GM12878 (cell line): Measurements from ENCODE around the gene FAM237B. TPM values are rescaled to one million over a fixed set of nuclear protein-coding genes. Genes with fewer than 3 reads are reported as not detected.

ENCODE experiments used
- ATAC-seq: fragments of 200-7000 bp; cut with Tn5 transposase; 3 replicates; pipeline ENCODE4 v1.9.1; 2020; ENCODE audit warnings: mild to moderate bottlenecking, moderate library complexity
- BruUV-seq: library from RNA; stranded (reverse); fragments of 400-500 nt; replicated peaks from 2 replicates; lab custom pipeline; 2021; lab: Mats Ljungman, UMichigan
- CTCF ChIA-PET: fragments of 300-600 bp; sonication (Branson Sonifier 250); formaldehyde crosslinking; extraction: SDS; loops from one replicate; lab custom pipeline; 2021; ENCODE audit warnings: inconsistent platforms; lab: Yijun Ruan, JAX
- POLR2A ChIA-PET: fragments of 350-600 bp; formaldehyde crosslinking; extraction: SDS; loops from one replicate; lab custom pipeline; 2021; ENCODE audit warnings: inconsistent platforms; lab: Charles Lee
- RAD21 ChIA-PET: fragments of 300-600 bp; sonication (Branson Sonifier 250); formaldehyde crosslinking; loops from one replicate; lab custom pipeline; 2023; ENCODE audit warnings: antibody characterized with exemption; ENCODE audit not compliant: unreplicated experiment; lab: Charles Lee
- SMC1A ChIA-PET: fragments of 300-600 bp; sonication (Branson Sonifier 250); formaldehyde crosslinking; loops from one replicate; lab custom pipeline; 2023; ENCODE audit not compliant: unreplicated experiment, uncharacterized antibody; lab: Charles Lee
- DNase-seq: peaks from one replicate; pipeline ENCODE4 v3.0.0-alpha.2; 2011; ENCODE audit warnings: low read depth, low spot score
- FAIRE-seq: peaks from 3 replicates; lab custom pipeline; 2011; peaks lifted over from hg19 to GRCh38; lab: Jason Lieb, UNC
- H2AFZ ChIP-seq: 2 replicates; pipeline ENCODE4 v1.6.0; 2011; ENCODE audit warnings: low read depth, low read length, control low read depth; ENCODE audit not compliant: control insufficient read depth
- H3K27ac ChIP-seq: 2 replicates; pipeline ENCODE4 v1.5.1; 2011; ENCODE audit warnings: control low read depth; ENCODE audit not compliant: control insufficient read depth, insufficient read depth
- H3K27me3 ChIP-seq, 2 experiments: replicated peaks in 1 of 2; 2 replicates each; pipeline versions ENCODE4 v1.6.0 to v1.6.1; 2011; ENCODE audit warnings: low read length in 1 of 2; ENCODE audit not compliant: control insufficient read depth in 2 of 2, insufficient read depth in 2 of 2
- H3K36me3 ChIP-seq, 2 experiments: 2 replicates each; pipeline ENCODE4 v1.5.1; 2011; ENCODE audit warnings: low read length in 1 of 2; ENCODE audit not compliant: control insufficient read depth in 2 of 2, insufficient read depth in 2 of 2
- H3K4me1 ChIP-seq: 2 replicates; pipeline ENCODE4 v1.6.1; 2011; ENCODE audit warnings: mild to moderate bottlenecking, low read length, moderate library complexity, mixed read lengths; ENCODE audit not compliant: control insufficient read depth, insufficient read depth
- H3K4me2 ChIP-seq: 2 replicates; pipeline ENCODE4 v1.6.0; 2011; ENCODE audit warnings: control low read depth; ENCODE audit not compliant: control insufficient read depth, insufficient read depth
- H3K4me3 ChIP-seq: fragments of 200-600 bp; sonication (generic); 2 replicates; pipeline ENCODE4 v1.5.1; 2016
- H3K79me2 ChIP-seq: 2 replicates; pipeline ENCODE4 v1.6.0; 2011; ENCODE audit warnings: low read length; ENCODE audit not compliant: control insufficient read depth, insufficient read depth
- H3K9ac ChIP-seq: 2 replicates; pipeline ENCODE4 v1.8.0; 2011; ENCODE audit warnings: low read length, control low read depth, mixed read lengths; ENCODE audit not compliant: control insufficient read depth, insufficient read depth
- H3K9me3 ChIP-seq: replicated peaks from 3 replicates; pipeline ENCODE4 v1.5.1; 2011; ENCODE audit warnings: mild to moderate bottlenecking, low read length; ENCODE audit not compliant: control insufficient read depth, insufficient read depth
- H4K20me1 ChIP-seq: 2 replicates; pipeline ENCODE4 v1.6.0; 2011; ENCODE audit not compliant: control insufficient read depth, insufficient read depth
- BCLAF1 ChIP-seq: fragments of 450-650 bp; IDR thresholded peaks from 2 replicates; pipeline ENCODE4 v1.6.1; 2017; ENCODE audit warnings: antibody characterized with exemption, mild to moderate bottlenecking, moderate library complexity
- CEBPB ChIP-seq, 2 experiments: fragments of 150-350 bp in 1 of 2; IDR thresholded peaks; 2 replicates each; pipeline ENCODE4 v1.6.1; 2012 to 2014; ENCODE audit warnings: low read depth in 2 of 2, low read length in 2 of 2, borderline replicate concordance in 1 of 2, inconsistent platforms in 1 of 2
- CTCF ChIP-seq, 3 experiments: IDR thresholded peaks in 2 of 3; conservative IDR thresholded peaks in 1 of 3; 2 replicates each; pipeline ENCODE4 v1.5.1; 2011; ENCODE audit warnings: low read depth in 3 of 3, low read length in 3 of 3, mild to moderate bottlenecking in 3 of 3, control low read depth in 2 of 3, moderate library complexity in 2 of 3, inconsistent platforms in 1 of 3, mixed read lengths in 1 of 3; ENCODE audit not compliant: control insufficient read depth in 2 of 3, insufficient read depth in 1 of 3; ENCODE audit errors: extremely low read depth in 1 of 3
- ETV6 ChIP-seq, 2 experiments: fragments of 450-650 bp in 1 of 2; IDR thresholded peaks in 1 of 2; conservative IDR thresholded peaks in 1 of 2; 2 replicates each; pipeline ENCODE4 v1.6.1; 2014; ENCODE audit warnings: antibody characterized with exemption in 1 of 2, borderline replicate concordance in 1 of 2, low read depth in 1 of 2, mild to moderate bottlenecking in 1 of 2, moderate library complexity in 1 of 2
- FOS ChIP-seq: IDR thresholded peaks from 3 replicates; pipeline ENCODE4 v1.6.1; 2011; ENCODE audit warnings: borderline replicate concordance; ENCODE audit not compliant: insufficient read length; ENCODE audit errors: extremely low read depth
- NFYB ChIP-seq: IDR thresholded peaks from 2 replicates; pipeline ENCODE4 v1.6.1; 2011; ENCODE audit warnings: low read depth, mild to moderate bottlenecking, low read length, improper control_type of control experiment, moderate library complexity; ENCODE audit not compliant: insufficient read depth
- SREBF2 ChIP-seq: IDR thresholded peaks from 2 replicates; pipeline ENCODE4 v1.6.1; 2012; ENCODE audit warnings: mild to moderate bottlenecking, low read length
- TARDBP ChIP-seq: IDR thresholded peaks from 2 replicates; pipeline ENCODE4 v1.6.1; 2016; ENCODE audit warnings: borderline replicate concordance
- YY1 ChIP-seq: IDR thresholded peaks from 2 replicates; pipeline ENCODE4 v1.6.1; 2011; ENCODE audit warnings: low read depth, mild to moderate bottlenecking, low read length
- ZNF24 ChIP-seq: fragments of 450-650 bp; IDR thresholded peaks from 2 replicates; pipeline ENCODE4 v1.6.1; 2017; ENCODE audit warnings: antibody characterized with exemption, mild to moderate bottlenecking
- WGBS: methylation state at CpG from one replicate; pipeline ENCODE4 v1.1.6; 2016; ENCODE audit warnings: low lambda C conversion rate; ENCODE audit not compliant: insufficient replicate concordance, insufficient coverage; ENCODE audit errors: missing lambda C conversion rate; 5-methylcytosine and 5-hydroxymethylcytosine counted together
- in situ Hi-C: fragments of 300-500 bp; cut with MboI; formaldehyde crosslinking; loops from 9 replicates; pipeline ENCODE4 v1.14.3; 2018; ENCODE audit warnings: mixed read lengths
- intact Hi-C: fragments of 100-400 bp; cut with micrococcal nuclease; formaldehyde crosslinking; loops from one replicate; pipeline ENCODE4 v1.14.2; 2022; ENCODE audit not compliant: unreplicated experiment
- polyA plus RNA-seq, 11 experiments: library from polyadenylated mRNA; depleted of rRNA in 4 of 11; unstranded in 6 of 11; stranded (reverse) in 5 of 11; fragments of >200 nt; fragmentation: Nextera tagmentation in 4 of 11; fragmentation: Illumina TruSeq in 1 of 11; extraction: Ambion mirVana in 4 of 11; extraction: Trizol in 1 of 11; gene quantifications; 1 replicate in 1 of 11; 2 replicates in 10 of 11; pipeline versions ENCODE4 v1.2.1 to v1.2.3, GENCODE V29; 2011 to 2016; ENCODE audit warnings: inconsistent platforms in 2 of 11, missing spikeins in 2 of 11, low read depth in 1 of 11
- total RNA-seq, 4 experiments: library from RNA; depleted of rRNA in 3 of 4; stranded (reverse); fragments of >200 nt in 3 of 4; fragmentation: Illumina TruSeq in 1 of 4; extraction: Trizol in 1 of 4; gene quantifications; 2 replicates each; pipeline versions ENCODE4 v1.2.1 to v1.2.3, GENCODE V29; 2013 to 2021
- TF ChIP-seq, protein P1 (sequence below): fragments of 450-650 bp; IDR thresholded peaks from 2 replicates; pipeline ENCODE4 v1.6.1; 2017; ENCODE audit warnings: mild to moderate bottlenecking, moderate library complexity

The FAM237B gene
- total and polyA plus RNA-seq, 10 of the 15 experiments (the other 5 are each of a cell fraction or from before 2014, with no cell fraction given), result not detected

GRCh38 chr7:90320014-90320413, 1.1 kb downstream of the FAM237B start:
- no peak for FAIRE-seq
- intact Hi-C loops (no loop called here), in situ Hi-C loops (no loop called here)
- Histone ChIP-seq H3K4me2 (no peak overlapping the region), H3K36me3 (no peaks in the 10 kb centered on the region), H4K20me1 (no peaks in the 10 kb centered on the region), H3K4me3 (no peak overlapping the region), H2AFZ (no peak overlapping the region), H3K27me3 (peaks cover 10 to 16% of the 10 kb centered on the region in 2 experiments; a peak in 3 of 4 replicates), H3K27ac (no peak overlapping the region)
- RAD21 ChIA-PET, result no interaction called here
- POLR2A ChIA-PET, result no interaction called here
- BruUV-seq, result no TSS peak
- no peak for TF ChIP-seq BCLAF1
- TF ChIP-seq YY1, result no peak
- TF ChIP-seq ZNF24, result no peak
- TF ChIP-seq, protein P1, sequence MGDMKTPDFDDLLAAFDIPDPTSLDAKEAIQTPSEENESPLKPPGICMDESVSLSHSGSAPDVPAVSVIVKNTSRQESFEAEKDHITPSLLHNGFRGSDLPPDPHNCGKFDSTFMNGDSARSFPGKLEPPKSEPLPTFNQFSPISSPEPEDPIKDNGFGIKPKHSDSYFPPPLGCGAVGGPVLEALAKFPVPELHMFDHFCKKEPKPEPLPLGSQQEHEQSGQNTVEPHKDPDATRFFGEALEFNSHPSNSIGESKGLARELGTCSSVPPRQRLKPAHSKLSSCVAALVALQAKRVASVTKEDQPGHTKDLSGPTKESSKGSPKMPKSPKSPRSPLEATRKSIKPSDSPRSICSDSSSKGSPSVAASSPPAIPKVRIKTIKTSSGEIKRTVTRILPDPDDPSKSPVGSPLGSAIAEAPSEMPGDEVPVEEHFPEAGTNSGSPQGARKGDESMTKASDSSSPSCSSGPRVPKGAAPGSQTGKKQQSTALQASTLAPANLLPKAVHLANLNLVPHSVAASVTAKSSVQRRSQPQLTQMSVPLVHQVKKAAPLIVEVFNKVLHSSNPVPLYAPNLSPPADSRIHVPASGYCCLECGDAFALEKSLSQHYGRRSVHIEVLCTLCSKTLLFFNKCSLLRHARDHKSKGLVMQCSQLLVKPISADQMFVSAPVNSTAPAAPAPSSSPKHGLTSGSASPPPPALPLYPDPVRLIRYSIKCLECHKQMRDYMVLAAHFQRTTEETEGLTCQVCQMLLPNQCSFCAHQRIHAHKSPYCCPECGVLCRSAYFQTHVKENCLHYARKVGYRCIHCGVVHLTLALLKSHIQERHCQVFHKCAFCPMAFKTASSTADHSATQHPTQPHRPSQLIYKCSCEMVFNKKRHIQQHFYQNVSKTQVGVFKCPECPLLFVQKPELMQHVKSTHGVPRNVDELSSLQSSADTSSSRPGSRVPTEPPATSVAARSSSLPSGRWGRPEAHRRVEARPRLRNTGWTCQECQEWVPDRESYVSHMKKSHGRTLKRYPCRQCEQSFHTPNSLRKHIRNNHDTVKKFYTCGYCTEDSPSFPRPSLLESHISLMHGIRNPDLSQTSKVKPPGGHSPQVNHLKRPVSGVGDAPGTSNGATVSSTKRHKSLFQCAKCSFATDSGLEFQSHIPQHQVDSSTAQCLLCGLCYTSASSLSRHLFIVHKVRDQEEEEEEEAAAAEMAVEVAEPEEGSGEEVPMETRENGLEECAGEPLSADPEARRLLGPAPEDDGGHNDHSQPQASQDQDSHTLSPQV, result no peak
- no peak for TF ChIP-seq ETV6 (conservative IDR thresholded peaks at IDR 0.05 in 1 of 2, IDR thresholded peaks at IDR 0.05 in 1 of 2; ENCODE audit: borderline replicate concordance in 1 of 2, low read depth in 1 of 2)
- TF ChIP-seq FOS, result no peak
- TF ChIP-seq TARDBP, result no peak
- no peak for TF ChIP-seq SREBF2
- no peak for TF ChIP-seq CEBPB (IDR thresholded peaks at IDR 0.05; ENCODE audit: borderline replicate concordance in 1 of 2, low read depth in 2 of 2, low read length in 2 of 2)
- TF ChIP-seq NFYB, result no peak
- TF ChIP-seq CTCF (IDR thresholded peaks at IDR 0.05 in 2 of 3, conservative IDR thresholded peaks at IDR 0.05 in 1 of 3; ENCODE audit: control insufficient read depth in 2 of 3, extremely low read depth in 1 of 3, insufficient read depth in 1 of 3, low read depth in 3 of 3, low read length in 3 of 3), result no peak
- TF ChIP-seq, all 136 proteins: peak for 0
- SMC1A ChIA-PET, result interaction anchor here (0.6 kb wide), 1 partner anchor 406 kb away, joined by 3 read pairs; no protein-coding TSS in a partner anchor
- Histone ChIP-seq H3K79me2 (no peaks in the 10 kb centered on the region), H3K9me3 (no peaks in the 10 kb centered on the region), H3K9ac (no peak overlapping the region), H3K4me1 (no peaks in the 10 kb centered on the region)
- CTCF ChIA-PET, result no interaction called here
- no peak for DNase-seq
- WGBS, result 42% methylated on average over 7 of the region's 7 CpGs
- no peak for ATAC-seq
